ENCODE data around the gene CNOT3. TPM values are rescaled to one million over a fixed set of nuclear protein-coding genes. Genes with fewer than 3 reads are reported as not detected.

Gene CNOT3
- total and polyA plus RNA-seq, 2 donors (not counting 1 experiment from before 2014, with no cell fraction given) = 28.1 to 82.1 TPM

- no peak within 1 kb of the TSS for H3K4me3 Mint-ChIP-seq
- Histone ChIP-seq H3K9ac (ENCODE audit: low read length) (no peak within 1 kb of the TSS), H3K79me2 (ENCODE audit: control insufficient read depth, insufficient read depth, low read length) (no peaks in the 10 kb centered on the region), H2AFZ (ENCODE audit: insufficient read depth, low read depth, low read length, poor library complexity, severe bottlenecking) (no peak within 1 kb of the TSS), H3K27ac (ENCODE audit: low read length in 2 of 2) (no peak within 1 kb of the TSS), H3K36me3 (replicated peaks in 1 of 2; ENCODE audit: control extremely low read depth in 1 of 2, control insufficient read depth in 1 of 2, extremely low read depth in 1 of 2, insufficient read depth in 2 of 2, low read length in 1 of 2) (no peaks in the 10 kb centered on the region), H3K4me1 (ENCODE audit: control insufficient read depth in 2 of 2, insufficient read depth in 2 of 2, low read length in 2 of 2) (peaks cover 17 to 24% of the 10 kb centered on the region in 2 donors), H3K4me3 (ENCODE audit: control extremely low read depth in 1 of 5, extremely low read depth in 1 of 5, insufficient read depth in 1 of 5, low read depth in 2 of 5, low read length in 4 of 5) (no peak within 1 kb of the TSS), H3K9me3 (ENCODE audit: control extremely low read depth in 1 of 3, control insufficient read depth in 2 of 3, insufficient read depth in 1 of 3, low read length in 2 of 3) (no peaks in the 10 kb centered on the region), H3K4me2 (replicated peaks; ENCODE audit: low read depth, low read length, poor library complexity, severe bottlenecking) (peak within 1 kb of the TSS; percentile 49), H3K27me3 (replicated peaks in 1 of 4; ENCODE audit: control extremely low read depth in 1 of 4, control insufficient read depth in 3 of 4, insufficient read depth in 4 of 4, low read length in 3 of 4) (peaks cover 0 to 11% (median 2%) of the 10 kb centered on the region in 4 experiments), H4K20me1 (ENCODE audit: control insufficient read depth, insufficient read depth, low read length, poor library complexity, severe bottlenecking) (peaks cover 7% of the 10 kb centered on the region)
- peaks cover 21% of the 10 kb centered on the region for H3K4me1 Mint-ChIP-seq
- WGBS (ENCODE audit: insufficient coverage) = 23% methylated on average over 12 of the region's 13 CpGs
- ChIA-PET POLR2A (interaction anchor here (0.6 to 1.8 kb wide), 2 partner anchors 16 to 443 kb away, joined by 8 read pairs; partner anchors contain the start of gene MBOAT7), CTCF (interaction anchor here (0.9 to 8.5 kb wide), 4 partner anchors 15 to 60 kb away, joined by 3 to 50 read pairs (median 3); partner anchors contain the start of genes MBOAT7 and TSEN34)
- no peak within 1 kb of the TSS for H3K27ac Mint-ChIP-seq
- TF ChIP-seq CTCF (IDR thresholded peaks at IDR 0.05) = peak; percentile 12
- TF ChIP-seq EZH2 (IDR thresholded peaks at IDR 0.05; ENCODE audit: borderline replicate concordance, insufficient read depth, low read depth, low read length, poor library complexity, severe bottlenecking) = no peak
- no peaks in the 10 kb centered on the region for H3K27me3 Mint-ChIP-seq
- peak; percentile 65 for DNase-seq
- no peaks in the 10 kb centered on the region for H3K9me3 Mint-ChIP-seq (ENCODE audit: insufficient read depth)
- intact Hi-C loops (cut with micrococcal nuclease) = loop anchor here (1.0 kb wide), 1 partner anchor 17 kb away; the partner anchor contains the start of gene MBOAT7
- peak; percentile 58 for ATAC-seq (ENCODE audit: low read depth)
Measured at GRCh38 chr19:54172471-54173358, 35.2 kb downstream of the CNOT3 start, which contains the start of gene TMC4. Gene TMC4, minus strand, starts transcription at chr19:54173160. Its CDS starts 43 bp downstream, at chr19:54173117.
